Activated CD8-positive, alpha-beta memory T cell treated with anti-CD3 and anti-CD28 coated beads for 48 hours (primary cell): ENCODE results near the gene CCDC171.

Experiments used
- DNase-seq, 3 experiments: peaks; one replicate each; pipeline ENCODE4 v3.0.0-alpha.2; 2020; ENCODE audit warnings: low read depth in 2 of 3, low spot score in 2 of 3

Gene CCDC171

DNA sequence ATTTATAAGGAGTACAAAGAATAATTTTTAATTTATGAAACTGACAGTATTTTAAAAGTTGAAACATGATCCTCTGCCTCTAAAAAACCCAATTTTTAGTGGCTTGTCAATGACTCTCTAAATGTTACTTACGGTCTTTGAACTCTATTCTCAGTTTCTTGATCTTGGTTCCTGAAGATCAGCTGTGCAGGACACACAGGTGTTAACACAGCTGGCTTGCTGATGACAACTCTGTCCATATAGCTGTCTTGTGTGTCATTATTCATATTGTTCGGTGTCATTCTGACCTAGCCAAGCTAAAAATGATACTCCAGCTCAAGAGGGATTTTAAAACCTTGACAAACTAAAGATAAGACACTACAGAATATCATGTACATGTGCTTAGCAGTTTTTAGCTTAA, 314.5 kb downstream of the CCDC171 start:
- DNase-seq: no peak

DNA sequence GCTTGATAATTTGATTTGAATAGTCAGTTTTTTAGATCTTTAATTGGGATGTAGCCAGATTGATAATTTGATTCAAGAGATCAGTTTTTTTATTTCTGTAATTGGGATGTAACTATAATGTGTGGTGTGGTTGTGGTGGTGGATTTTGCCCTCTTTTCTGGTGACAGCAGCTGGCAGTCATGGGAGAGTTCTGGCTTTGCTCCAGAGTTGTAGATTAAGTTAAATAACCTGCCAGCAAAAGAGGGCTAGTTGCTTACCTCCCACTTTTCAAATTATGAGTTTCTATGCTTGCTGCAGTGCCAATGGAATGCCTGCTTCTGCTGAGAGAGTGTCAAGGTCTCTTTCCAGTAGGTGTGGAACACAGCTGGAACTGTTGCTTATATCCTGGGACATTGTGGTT, 315.1 kb downstream of the CCDC171 start:
- DNase-seq: no peak

DNA sequence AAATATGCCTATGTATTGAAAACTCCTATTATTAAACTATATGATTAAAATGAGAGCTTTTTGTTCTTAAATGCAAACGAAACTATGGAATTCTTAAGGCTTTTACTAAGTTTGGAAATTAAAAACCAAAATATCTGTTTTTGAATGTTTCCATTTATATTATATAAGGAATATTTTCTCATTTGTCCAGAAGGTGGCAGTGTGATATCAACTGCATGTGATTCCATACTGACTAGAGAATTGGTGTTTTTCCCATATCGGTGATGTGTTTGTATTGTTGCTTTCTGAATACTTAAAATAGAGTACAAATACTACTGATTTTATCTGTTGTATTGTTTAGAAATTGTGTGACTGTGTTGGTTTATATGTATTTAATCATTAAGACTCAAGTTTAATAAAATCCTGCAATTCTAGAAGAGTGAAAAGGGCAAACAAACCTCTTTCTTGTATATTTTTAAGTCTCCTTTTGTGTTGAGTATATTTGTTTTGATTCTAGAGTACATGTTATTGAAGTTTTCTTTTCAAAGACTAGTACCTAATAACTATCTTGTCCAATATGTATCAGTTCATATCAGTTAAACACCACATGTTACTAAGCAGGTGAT, 320.8 kb downstream of the CCDC171 start:
- DNase-seq: no peak

DNA sequence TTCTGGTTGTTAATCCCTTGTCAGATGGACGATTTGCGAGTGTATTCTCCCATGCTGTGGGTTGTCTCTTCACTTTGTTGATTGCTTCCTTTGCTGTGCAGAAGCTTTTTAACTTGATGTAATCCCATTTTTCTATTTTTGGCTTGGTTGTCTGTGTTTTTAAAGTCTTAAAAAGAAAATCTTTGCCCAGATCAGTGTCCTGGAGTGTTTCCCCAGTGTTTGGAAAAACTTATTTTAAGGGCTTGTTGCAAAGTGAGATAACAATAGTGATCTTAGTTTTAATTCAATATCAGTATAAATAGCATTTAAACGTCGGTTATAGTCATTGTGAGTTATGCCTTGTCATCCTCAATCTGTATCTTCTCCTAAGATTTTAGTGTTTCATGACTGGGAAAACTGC, 329.5 kb downstream of the CCDC171 start:
- no peak for DNase-seq

DNA sequence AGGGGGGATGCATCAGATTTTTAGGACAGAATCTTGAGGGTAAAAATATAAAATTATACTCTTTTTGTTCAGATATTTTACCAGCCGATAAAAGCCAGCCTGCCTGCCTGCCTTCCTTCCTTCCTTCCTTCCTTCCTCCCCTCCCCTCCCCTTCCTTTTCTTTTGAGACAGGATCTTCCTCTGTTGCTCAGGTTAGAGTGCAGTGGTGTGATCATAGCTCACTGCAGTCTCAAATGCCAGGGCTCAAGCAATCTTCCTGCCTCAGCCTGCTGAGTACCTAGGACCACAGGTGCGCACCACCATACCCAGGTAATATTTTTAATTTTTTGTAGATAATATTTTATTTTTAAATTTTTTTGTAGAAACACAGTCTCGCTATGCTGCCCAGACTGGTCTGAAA, 330.0 kb downstream of the CCDC171 start:
- DNase-seq: no peak

DNA sequence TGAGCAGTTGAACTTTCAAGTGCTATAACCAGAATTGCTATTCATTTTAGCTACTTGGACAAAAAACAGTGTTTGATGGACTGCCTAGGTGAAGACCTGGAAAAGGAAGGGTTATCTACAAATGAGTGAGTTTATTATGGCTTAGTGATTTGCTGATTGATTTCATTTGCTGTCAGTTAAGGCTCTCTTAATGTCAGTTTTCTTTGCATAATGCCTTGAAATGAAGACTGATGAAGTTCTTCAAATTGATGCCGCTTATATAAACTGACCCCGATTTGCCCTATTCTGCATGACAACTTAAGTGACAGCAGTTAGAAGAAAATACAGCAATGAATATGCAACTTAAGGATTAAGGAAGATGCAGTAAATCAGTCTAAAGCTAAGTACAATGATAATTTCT, 332.6 kb downstream of the CCDC171 start:
- DNase-seq: no peak

DNA sequence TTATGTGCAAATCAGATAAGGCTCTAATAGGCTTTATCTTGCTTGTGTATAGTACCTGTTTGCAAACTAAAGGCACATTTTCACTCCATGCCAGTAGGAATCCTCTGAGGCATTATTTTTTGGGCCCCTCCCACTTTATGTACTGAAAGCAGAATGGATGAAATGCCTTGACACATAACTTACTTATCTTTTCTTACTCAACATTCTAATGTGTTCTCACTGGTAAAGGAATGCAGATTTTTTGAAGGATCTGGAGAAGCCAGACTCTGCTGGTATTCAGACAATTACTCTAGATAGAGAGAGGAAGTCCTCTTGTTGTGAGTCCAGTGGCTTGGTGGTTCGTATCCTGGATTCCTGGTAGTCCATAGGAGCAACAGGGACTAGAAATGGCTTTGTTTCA, 336.7 kb downstream of the CCDC171 start:
- DNase-seq: no peak

DNA sequence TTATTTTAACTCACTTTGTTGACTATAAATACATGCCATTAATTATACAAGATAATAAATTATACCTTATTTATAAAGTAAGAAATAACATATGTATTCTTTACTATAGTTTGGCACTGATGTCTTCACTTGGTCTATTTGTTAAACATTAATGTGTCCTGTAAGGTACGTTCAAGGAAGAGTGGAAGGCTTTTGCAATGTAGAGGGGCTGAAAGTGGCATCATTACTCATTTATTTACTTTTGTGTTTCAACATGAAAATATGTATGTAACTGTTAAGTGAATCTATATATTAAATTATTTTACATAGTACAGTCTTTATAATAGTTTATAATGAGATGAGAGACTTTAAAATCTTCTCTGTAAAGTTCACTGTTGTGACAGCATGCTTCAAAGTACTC, 348.7 kb downstream of the CCDC171 start:
- no peak for DNase-seq

DNA sequence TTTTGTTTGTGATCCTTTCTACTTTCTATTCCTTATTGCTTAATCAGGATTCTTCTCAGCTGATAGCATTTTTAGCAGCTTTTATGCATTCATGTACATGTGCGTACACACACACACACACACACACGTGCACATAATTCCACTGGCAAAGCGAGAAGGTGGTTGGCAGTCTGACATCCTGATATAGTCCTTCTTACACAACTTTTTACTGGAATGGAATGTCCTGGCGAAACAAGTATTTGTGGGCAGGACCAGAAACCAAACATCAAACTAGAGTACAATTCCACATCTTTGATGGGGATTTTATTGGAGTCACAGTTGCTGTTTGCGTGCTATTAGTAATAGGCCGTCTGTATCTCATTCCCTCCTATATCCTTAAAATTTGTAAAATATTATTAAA, 356.5 kb downstream of the CCDC171 start:
- DNase-seq: no peak

DNA sequence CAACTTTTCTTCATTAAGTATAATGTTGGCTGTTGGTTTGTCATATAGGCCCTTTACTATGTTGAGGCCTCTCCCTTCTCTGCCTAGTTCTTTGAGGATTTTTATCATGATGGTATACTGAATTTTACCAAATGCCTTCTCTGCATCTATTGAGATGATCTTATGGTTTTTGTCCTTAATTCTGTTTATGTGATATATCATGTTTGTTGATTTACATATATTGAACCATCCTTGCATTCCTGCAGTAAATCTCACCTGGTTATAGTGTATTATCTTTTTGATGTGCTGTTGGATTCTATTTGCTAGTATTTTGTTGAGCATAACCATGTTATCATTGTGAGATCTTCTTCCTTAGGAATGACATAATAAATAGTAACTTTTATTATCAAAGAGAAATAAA, 362.9 kb downstream of the CCDC171 start:
- no peak for DNase-seq

DNA sequence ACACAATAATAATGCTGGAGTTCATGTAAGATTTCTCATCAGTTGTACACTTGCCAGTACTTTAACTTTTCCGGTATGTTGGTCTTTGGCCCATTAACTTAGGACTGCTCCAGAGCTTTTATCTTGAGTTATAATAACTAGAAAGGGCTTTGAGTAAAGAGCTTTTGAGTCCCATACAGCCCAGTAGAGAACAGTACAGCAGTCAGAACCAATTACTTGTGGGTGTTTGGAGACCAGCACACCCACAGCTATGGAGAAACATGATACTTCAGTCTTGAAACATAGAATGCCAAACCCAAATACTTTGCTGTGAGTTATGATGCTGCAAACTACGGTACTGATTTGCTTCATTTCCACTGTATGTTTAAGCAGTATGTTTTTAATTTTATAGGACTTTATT, 374.3 kb downstream of the CCDC171 start:
- DNase-seq: no peak

DNA sequence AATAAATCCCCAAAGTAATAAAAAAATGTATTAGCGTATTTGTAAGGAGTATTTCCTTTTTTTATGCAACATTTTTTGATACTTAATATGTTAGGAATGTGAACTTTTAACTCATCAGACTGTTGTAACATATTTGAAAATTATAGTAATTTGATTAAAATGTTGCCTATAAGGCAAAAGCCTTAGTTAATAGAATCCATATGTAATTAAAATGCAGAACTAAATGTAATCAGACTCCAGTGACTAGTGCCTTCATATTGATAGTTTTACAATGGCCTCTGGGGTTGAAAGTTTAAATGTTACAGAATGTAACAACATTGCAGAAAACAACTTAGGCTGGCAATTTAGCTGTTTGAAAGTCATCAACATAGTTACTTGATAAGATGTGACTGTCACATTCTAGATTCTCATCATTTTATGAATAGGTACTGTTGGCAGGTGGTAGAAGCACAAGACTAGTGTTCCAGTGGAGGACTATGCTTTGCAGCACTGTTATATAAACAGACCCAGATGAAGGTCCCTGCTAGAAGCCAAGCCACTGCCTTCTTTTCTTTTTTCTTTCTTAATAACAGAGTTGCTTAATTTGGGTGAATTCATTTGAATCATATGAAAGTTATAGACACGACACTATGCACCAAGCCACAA, 382.9 kb downstream of the CCDC171 start:
- no peak for DNase-seq

DNA sequence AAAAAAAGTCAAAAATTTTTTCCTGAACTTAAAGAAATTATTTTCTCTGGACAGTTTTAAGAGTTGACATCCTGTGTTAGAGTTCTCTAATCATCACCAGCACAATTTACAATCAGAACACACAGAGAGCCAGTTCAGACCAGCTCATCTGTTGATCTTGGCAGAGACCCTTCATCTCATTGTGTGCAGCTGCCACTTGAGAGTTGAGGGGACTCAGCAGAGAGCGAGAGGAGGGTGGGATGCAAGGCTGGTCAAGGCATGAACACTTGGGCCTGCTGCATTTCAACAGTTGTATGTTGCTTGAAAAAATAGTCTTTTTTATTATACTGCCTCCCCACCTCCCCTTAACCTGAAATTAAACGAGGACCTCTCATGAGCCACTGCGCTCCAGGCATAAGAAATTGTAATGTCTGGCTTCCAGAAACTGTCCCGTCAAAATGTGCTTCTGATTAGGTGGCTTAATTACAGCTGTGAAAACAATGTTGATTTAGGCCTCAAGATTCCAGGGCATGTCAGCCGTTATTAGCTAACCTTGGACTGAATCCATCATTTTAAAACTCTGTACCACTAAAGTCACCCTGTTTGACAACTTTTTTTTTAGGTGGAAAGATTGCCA, 383.6 kb downstream of the CCDC171 start:
- DNase-seq: no peak

DNA sequence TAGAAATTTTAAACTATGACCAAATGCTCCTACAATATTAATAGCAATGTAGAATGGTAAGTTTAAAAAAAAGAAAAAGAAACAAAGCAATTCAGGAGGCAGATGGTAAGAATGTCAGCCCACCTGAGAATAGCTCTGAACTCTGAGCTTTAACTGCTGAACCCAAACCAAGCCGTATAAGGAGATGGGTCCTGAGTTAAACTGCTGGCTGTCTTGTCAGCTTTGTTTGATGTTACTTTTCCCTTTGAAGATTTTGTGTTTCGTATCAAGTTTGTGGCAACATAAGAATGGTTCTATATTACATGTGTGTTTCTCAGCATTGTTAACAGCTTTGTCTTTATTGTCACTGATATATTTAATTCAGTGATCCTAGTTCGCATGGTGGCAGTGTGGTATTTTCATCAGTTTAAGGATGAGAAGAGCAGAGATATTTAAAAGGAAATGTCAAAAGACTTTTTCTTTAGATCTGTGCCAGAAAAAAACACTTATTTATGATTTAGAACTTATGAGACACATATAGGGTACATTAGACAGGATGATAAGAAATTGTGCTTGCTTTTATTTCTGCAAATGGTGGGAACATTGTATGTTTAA, 390.1 kb downstream of the CCDC171 start:
- DNase-seq: no peak

DNA sequence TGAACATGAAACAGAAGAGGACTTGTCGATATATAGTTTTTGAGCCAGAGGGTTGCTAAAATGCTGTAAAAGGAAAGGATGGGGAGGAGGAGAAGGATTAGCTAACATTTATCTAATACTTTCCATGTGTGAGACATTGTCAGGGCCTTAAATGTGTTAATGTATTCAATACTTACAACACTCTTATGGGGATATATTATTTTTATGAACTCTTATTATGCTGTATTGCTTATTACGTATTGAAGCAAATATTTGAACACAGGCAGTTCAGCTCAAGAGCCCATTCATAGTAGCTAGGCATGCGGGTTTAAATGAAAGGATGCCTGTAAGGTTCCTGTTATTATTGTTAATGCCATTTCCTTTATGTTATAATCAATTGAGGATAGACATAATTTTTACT, 391.5 kb downstream of the CCDC171 start:
- no peak for DNase-seq

DNA sequence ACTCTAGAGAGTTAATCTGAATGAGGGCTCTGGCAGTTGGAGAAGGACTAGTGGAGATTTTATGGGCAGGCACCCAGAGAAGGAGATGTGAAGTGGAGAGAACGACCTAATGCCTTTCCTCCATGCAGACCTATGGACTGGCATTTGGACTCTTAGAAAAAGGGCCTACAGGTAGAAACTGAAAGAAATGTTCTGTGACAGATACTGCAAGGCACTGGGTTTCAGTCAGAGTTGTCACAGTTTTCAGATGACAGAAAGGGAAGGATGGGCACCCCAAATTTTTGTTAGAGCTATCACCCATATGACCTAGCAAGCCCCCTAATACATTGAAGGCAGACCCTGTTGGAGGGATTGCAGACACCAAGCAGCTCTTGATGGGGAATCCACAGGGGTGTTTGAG, 406.8 kb downstream of the CCDC171 start:
- DNase-seq: no peak

DNA sequence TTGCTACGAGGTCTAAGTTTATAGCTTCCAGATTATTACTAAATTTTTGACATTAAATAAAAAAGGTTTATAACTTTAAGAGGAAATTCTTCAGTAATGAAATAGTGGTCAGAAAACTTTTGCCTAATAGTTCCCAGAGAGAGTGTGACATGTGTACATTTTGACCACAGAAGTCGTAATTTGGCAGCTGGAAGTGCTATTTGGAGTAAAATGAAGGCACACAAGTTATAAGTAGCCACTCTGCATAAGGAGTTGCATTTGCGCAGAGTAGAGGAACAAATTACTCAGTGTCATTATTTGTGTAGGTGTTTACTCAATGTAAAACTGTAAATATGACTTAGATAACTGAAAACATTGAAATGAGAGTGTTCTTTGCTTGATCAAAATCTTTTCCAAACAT, 408.4 kb downstream of the CCDC171 start:
- DNase-seq: no peak

DNA sequence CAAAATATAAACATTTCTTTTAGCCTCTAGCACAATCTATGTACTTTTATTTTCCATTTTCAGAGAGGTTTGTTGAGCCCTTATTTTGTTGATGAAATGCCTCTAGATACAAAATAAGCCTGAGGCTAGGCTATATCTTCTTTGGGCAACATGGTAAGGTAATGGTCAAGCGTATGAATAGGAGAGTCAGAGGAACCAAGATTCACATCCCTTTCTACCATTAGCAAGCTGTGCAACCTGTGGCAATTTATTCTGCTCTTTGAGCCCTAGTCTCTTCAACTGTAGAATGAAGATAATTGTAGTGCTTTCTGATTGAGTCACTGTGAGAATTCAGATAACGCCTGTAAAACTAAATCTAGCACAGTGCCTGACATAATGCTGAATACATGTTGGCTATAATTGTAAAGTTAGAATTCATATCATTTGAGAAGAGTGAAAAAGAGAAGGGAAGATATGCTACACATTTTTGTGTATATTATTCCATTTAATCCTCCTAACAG, 412.5 kb downstream of the CCDC171 start:
- DNase-seq: no peak

DNA sequence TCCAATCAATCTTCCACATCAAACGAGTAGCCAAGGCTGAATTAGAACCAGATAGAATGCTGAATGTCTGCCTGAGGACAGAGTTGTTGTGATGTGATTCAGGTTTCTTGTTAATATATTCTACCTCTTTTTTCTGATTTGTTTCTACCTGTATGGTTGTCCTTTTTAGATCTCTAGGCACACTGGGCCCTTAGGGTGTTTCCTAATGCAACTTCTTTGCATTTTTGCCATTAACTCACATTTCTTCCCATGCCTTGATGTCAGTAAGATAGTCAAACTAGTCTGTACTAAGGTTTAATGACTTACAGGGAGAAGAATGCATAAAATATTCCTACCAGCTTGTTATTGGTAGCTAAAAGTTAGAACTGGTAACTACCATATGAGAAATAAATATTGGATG, 413.6 kb downstream of the CCDC171 start:
- no peak for DNase-seq

DNA sequence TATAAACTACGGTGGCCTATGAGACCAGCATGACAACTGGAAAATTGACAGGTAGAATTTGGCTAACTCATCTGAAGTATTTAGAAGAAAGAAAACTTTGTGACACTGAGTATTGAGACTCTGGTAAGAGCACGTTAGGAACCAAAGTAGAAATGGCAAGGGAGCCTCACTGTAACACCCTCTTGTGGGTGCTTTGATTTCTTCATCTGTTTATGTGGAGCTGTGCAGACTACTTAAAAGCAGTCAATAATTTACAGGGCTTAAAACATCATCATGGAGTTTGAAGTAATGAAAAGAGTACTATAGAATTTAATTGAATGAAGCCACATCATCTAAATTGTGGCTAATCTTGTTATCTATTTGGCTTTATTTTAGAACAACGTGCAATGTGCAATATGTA, 414.2 kb downstream of the CCDC171 start:
- no peak for DNase-seq

DNA sequence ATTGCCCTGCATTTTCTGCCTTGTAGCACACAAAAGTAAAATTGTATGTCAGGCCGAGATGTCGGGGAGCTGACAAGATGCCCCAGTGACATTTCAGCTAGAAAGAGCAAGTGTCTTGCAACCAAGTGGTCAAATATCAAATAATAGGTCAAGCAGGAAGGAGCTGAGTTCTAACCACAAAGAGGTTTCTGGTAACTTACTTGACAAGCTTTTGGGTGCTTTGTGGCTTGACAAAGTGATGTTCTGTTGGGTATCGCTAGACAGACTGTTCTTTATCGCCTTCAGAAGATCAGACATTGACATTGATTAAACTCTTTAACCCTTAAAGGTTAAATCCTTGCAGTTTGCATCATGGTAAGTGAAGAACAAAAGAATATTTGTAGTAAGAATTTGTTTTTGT, 419.9 kb downstream of the CCDC171 start:
- DNase-seq: no peak

DNA sequence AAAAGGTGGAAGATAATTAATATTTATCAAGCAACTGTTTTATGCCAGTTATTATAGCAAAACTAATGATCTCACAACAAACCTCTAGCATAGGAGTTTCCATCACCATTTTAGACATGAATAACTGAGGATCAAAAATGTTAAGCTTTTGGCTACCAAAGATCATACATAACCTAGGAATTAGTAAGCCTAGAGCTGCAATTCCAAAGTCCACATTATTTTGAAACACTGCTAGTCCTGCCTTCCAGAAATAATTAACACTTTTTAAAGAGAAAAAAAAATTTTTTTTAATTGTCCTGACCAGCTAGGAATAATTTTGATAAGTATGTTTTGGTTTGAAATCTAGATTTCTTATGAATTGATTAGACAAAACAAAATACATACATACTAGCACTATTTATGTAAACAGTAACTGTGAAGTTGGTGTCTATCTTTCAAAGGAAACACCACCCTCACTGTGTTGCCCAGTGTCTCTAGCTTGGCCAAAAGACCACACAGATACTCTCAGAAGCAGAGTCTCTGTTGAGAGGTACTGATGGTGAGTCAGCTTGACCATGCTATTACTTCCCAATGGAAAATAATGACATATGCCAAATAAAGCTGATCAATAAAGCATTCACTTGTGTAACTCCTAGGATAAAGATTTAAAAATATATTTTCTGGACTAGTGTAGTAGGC, 422.4 kb downstream of the CCDC171 start:
- DNase-seq: no peak
